Measurements from ENCODE around the gene GLIS1. TPM values are rescaled to one million over a fixed set of nuclear protein-coding genes. Genes with fewer than 3 reads are reported as not detected.

The GLIS1 gene
- total RNA-seq, 4 donors from 2014 or later, result not detected

GRCh38 chr1:53484705-53485477 is 254.1 kb downstream of the GLIS1 start:
- TF ChIP-seq POLR2A (IDR thresholded peaks at IDR 0.05), result no peak
- no peak for TF ChIP-seq CTCF (IDR thresholded peaks at IDR 0.05 in 4 of 5, conservative IDR thresholded peaks at IDR 0.05 in 1 of 5)
- DNase-seq (no peak), ATAC-seq (peak; percentile 15 to 31)
- Histone ChIP-seq H3K4me3 (no peak overlapping the region), H3K27me3 (peaks cover 8 to 18% (median 13%) of the 10 kb centered on the region in 3 donors), H3K4me1 (no peaks in the 10 kb centered on the region), H3K9me3 (no peaks in the 10 kb centered on the region), H3K27ac (no peak overlapping the region), H3K36me3 (no peaks in the 10 kb centered on the region)
- in situ Hi-C loops (cut with MboI; ENCODE audit: low sequenced_read_pairs in 4 of 4) (loop anchor here (10.0 to 25.0 kb wide), 4 partner anchors 110 to 270 kb away; no protein-coding TSS in a partner anchor), intact Hi-C loops (cut with DNase I; ENCODE audit: low total_unique reads) (loop anchor here (1.0 kb wide), 3 partner anchors 154 to 269 kb away; no protein-coding TSS in a partner anchor)

GRCh38 chr1:53483656-53484055 is 255.3 kb downstream of the GLIS1 start:
- ATAC-seq (no peak), DNase-seq (no peak)
- H3K36me3 ChIP-seq, result no peaks in the 10 kb centered on the region
- no peaks in the 10 kb centered on the region for H3K9me3 ChIP-seq
- TF ChIP-seq POLR2A (IDR thresholded peaks at IDR 0.05) (no peak), CTCF (IDR thresholded peaks at IDR 0.05 in 4 of 5, conservative IDR thresholded peaks at IDR 0.05 in 1 of 5) (no peak)
- H3K4me3 ChIP-seq, result no peak overlapping the region
- H3K4me1 ChIP-seq, result no peaks in the 10 kb centered on the region
- no peak overlapping the region for H3K27ac ChIP-seq
- H3K27me3 ChIP-seq, result peaks cover 3 to 18% (median 5%) of the 10 kb centered on the region in 3 donors
- in situ Hi-C loops (cut with MboI; ENCODE audit: low sequenced_read_pairs in 4 of 4), result loop anchor here (10.0 to 25.0 kb wide), 4 partner anchors 111 to 271 kb away; no protein-coding TSS in a partner anchor
- intact Hi-C loops (cut with DNase I; ENCODE audit: low total_unique reads), result no loop called here

- peaks cover 0 to 18% (median under 1%) of the 10 kb centered on the region in 3 donors for H3K27me3 ChIP-seq
- intact Hi-C loops (cut with DNase I; ENCODE audit: low total_unique reads), result no loop called here
- no peak for ATAC-seq
Measured at GRCh38 chr1:53483170-53483569, 255.8 kb downstream of the GLIS1 start.

GRCh38 chr1:53482441-53483153 is 256.4 kb downstream of the GLIS1 start:
- H3K27ac ChIP-seq, result no peak overlapping the region
- H3K36me3 ChIP-seq, result no peaks in the 10 kb centered on the region
- no peaks in the 10 kb centered on the region for H3K4me1 ChIP-seq
- TF ChIP-seq CTCF (IDR thresholded peaks at IDR 0.05 in 4 of 5, conservative IDR thresholded peaks at IDR 0.05 in 1 of 5) (no peak), POLR2A (IDR thresholded peaks at IDR 0.05) (no peak)
- DNase-seq (no peak), ATAC-seq (no peak)
- in situ Hi-C loops (cut with MboI; ENCODE audit: low sequenced_read_pairs in 4 of 4) (loop anchor here (10.0 to 25.0 kb wide), 4 partner anchors 112 to 272 kb away; no protein-coding TSS in a partner anchor), intact Hi-C loops (cut with DNase I; ENCODE audit: low total_unique reads) (no loop called here)
- H3K9me3 ChIP-seq, result no peaks in the 10 kb centered on the region
- H3K27me3 ChIP-seq, result peaks cover 0 to 13% (median 0%) of the 10 kb centered on the region in 3 donors
- no peak overlapping the region for H3K4me3 ChIP-seq

More at GRCh38 chr1:53483170-53483569, 255.8 kb downstream of the GLIS1 start:
- Histone ChIP-seq H3K27ac (no peak overlapping the region), H3K36me3 (no peaks in the 10 kb centered on the region), H3K9me3 (no peaks in the 10 kb centered on the region), H3K4me1 (no peaks in the 10 kb centered on the region), H3K4me3 (no peak overlapping the region)
- in situ Hi-C loops (cut with MboI; ENCODE audit: low sequenced_read_pairs in 4 of 4), result loop anchor here (10.0 to 25.0 kb wide), 4 partner anchors 112 to 272 kb away; no protein-coding TSS in a partner anchor
- TF ChIP-seq POLR2A (IDR thresholded peaks at IDR 0.05), result no peak
- no peak for TF ChIP-seq CTCF (IDR thresholded peaks at IDR 0.05 in 4 of 5, conservative IDR thresholded peaks at IDR 0.05 in 1 of 5)
- DNase-seq, result no peak
